Mesenchymal stem cell (in vitro differentiated cells and primary cell): ENCODE data around the gene INTS13.

Experiments used
- DNase-seq: peaks from one replicate; pipeline ENCODE4 v3.0.0-alpha.2; 2013
- H2AFZ ChIP-seq: one replicate; pipeline ENCODE4 v1.6.1; 2013; ENCODE audit warnings: low read depth, mild to moderate bottlenecking, control low read depth, inconsistent platforms, low read length, moderate library complexity
- H2AK5ac ChIP-seq: 2 replicates; pipeline ENCODE4 v1.6.1; 2013; ENCODE audit warnings: low read length, moderate library complexity, mild to moderate bottlenecking, inconsistent platforms; ENCODE audit not compliant: severe bottlenecking
- H2BK120ac ChIP-seq: one replicate; pipeline ENCODE4 v1.6.1; 2013; ENCODE audit warnings: low read depth, mild to moderate bottlenecking, inconsistent platforms, low read length, moderate library complexity
- H2BK12ac ChIP-seq, 2 experiments: one replicate each; pipeline ENCODE4 v1.6.1; 2013; ENCODE audit warnings: inconsistent platforms in 2 of 2, low read length in 2 of 2, mild to moderate bottlenecking in 2 of 2, moderate library complexity in 2 of 2, control low read depth in 1 of 2
- H2BK15ac ChIP-seq: one replicate; pipeline ENCODE4 v1.6.1; 2013; ENCODE audit warnings: mild to moderate bottlenecking, low read depth, inconsistent platforms; ENCODE audit not compliant: poor library complexity, severe bottlenecking
- H2BK5ac ChIP-seq: 2 replicates; pipeline ENCODE4 v1.6.1; 2013; ENCODE audit warnings: low read depth, mild to moderate bottlenecking, low read length, control low read depth, inconsistent platforms; ENCODE audit not compliant: poor library complexity, severe bottlenecking
- H3K14ac ChIP-seq, 2 experiments: one replicate each; pipeline ENCODE4 v1.6.1; 2013; ENCODE audit warnings: inconsistent platforms in 2 of 2, low read length in 2 of 2, control low read depth in 1 of 2, mild to moderate bottlenecking in 1 of 2, moderate library complexity in 1 of 2
- H3K18ac ChIP-seq, 2 experiments: one replicate each; pipeline ENCODE4 v1.6.1; 2013; ENCODE audit warnings: inconsistent platforms in 2 of 2, low read length in 2 of 2, control low read depth in 1 of 2, low read depth in 1 of 2, mild to moderate bottlenecking in 1 of 2
- H3K23ac ChIP-seq, 2 experiments: one replicate each; pipeline ENCODE4 v1.6.1; 2013; ENCODE audit warnings: inconsistent platforms in 2 of 2, low read length in 2 of 2, mild to moderate bottlenecking in 2 of 2, moderate library complexity in 2 of 2, control low read depth in 1 of 2
- H3K27ac ChIP-seq: 2 replicates; pipeline ENCODE4 v1.5.1; 2013; ENCODE audit warnings: mild to moderate bottlenecking, moderate library complexity, low read length, control low read depth, inconsistent platforms; ENCODE audit not compliant: poor library complexity, severe bottlenecking
- H3K27me3 ChIP-seq, 2 experiments: 2 replicates each; pipeline versions ENCODE4 v1.6.1 to v1.7.0; 2013; ENCODE audit warnings: low read length in 2 of 2, mild to moderate bottlenecking in 2 of 2, moderate library complexity in 2 of 2, control low read depth in 1 of 2, inconsistent platforms in 1 of 2; ENCODE audit not compliant: control insufficient read depth in 1 of 2, insufficient read depth in 1 of 2
- H3K36me3 ChIP-seq, 2 experiments: 2 replicates each; pipeline versions ENCODE4 v1.6.1 to v1.7.0; 2013; ENCODE audit warnings: low read length in 2 of 2, control low read depth in 1 of 2, inconsistent platforms in 1 of 2, low read depth in 1 of 2, mild to moderate bottlenecking in 1 of 2; ENCODE audit not compliant: insufficient read depth in 2 of 2, control insufficient read depth in 1 of 2
- H3K4ac ChIP-seq, 2 experiments: one replicate each; pipeline ENCODE4 v1.6.1; 2013; ENCODE audit warnings: inconsistent platforms in 2 of 2, low read length in 2 of 2, mild to moderate bottlenecking in 2 of 2, moderate library complexity in 2 of 2, control low read depth in 1 of 2, low read depth in 1 of 2
- H3K4me1 ChIP-seq: 2 replicates; pipeline ENCODE4 v1.6.1; 2013; ENCODE audit warnings: low read depth, low read length, control low read depth; ENCODE audit not compliant: control insufficient read depth, insufficient read depth
- H3K4me2 ChIP-seq: 2 replicates; pipeline ENCODE4 v1.6.1; 2013; ENCODE audit warnings: low read length, mild to moderate bottlenecking, inconsistent platforms; ENCODE audit not compliant: poor library complexity, severe bottlenecking
- H3K4me3 ChIP-seq, 2 experiments: 2 replicates each; pipeline versions ENCODE4 v1.5.1 to v1.7.0; 2013; ENCODE audit warnings: low read length in 2 of 2, mild to moderate bottlenecking in 2 of 2, control low read depth in 1 of 2, low read depth in 1 of 2; ENCODE audit not compliant: insufficient read depth in 1 of 2
- H3K79me1 ChIP-seq: replicated peaks from 2 replicates; pipeline ENCODE4 v1.6.1; 2013; ENCODE audit warnings: mild to moderate bottlenecking, control low read depth, low read length, inconsistent platforms; ENCODE audit not compliant: poor library complexity, severe bottlenecking
- H3K9ac ChIP-seq: 2 replicates; pipeline ENCODE4 v1.7.0; 2013; ENCODE audit warnings: mild to moderate bottlenecking, low read length, moderate library complexity
- H3K9me3 ChIP-seq: 2 replicates; pipeline ENCODE4 v1.7.0; 2013; ENCODE audit warnings: mild to moderate bottlenecking, low read length; ENCODE audit not compliant: control insufficient read depth
- H4K8ac ChIP-seq: one replicate; pipeline ENCODE4 v1.6.1; 2013; ENCODE audit warnings: inconsistent platforms, mild to moderate bottlenecking, low read length, moderate library complexity
- H4K91ac ChIP-seq: one replicate; pipeline ENCODE4 v1.6.1; 2013; ENCODE audit warnings: mild to moderate bottlenecking, low read length, inconsistent platforms
- WGBS: methylation state at CpG from one replicate; pipeline ENCODE4 v1.1.7; 2013; ENCODE audit warnings: mixed read lengths; 5-methylcytosine and 5-hydroxymethylcytosine counted together

INTS13 gene

GRCh38 chr12:26891704-26892103 is 46.1 kb downstream of the INTS13 start:
- Histone ChIP-seq H3K4ac (no peak overlapping the region), H4K91ac (no peak overlapping the region), H3K4me3 (no peak overlapping the region), H3K23ac (no peak overlapping the region), H3K27ac (no peak overlapping the region), H2BK120ac (no peak overlapping the region), H3K18ac (no peak overlapping the region), H3K14ac (no peak overlapping the region), H2BK5ac (no peak overlapping the region), H3K4me1 (no peaks in the 10 kb centered on the region), H3K4me2 (no peak overlapping the region), H2AK5ac (no peak overlapping the region), H2BK12ac (no peak overlapping the region), H3K27me3 (no peaks in the 10 kb centered on the region), H2AFZ (no peak overlapping the region), H3K9me3 (no peaks in the 10 kb centered on the region), H3K9ac (no peak overlapping the region), H4K8ac (no peak overlapping the region), H2BK15ac (no peak overlapping the region), H3K79me1 (no peaks in the 10 kb centered on the region), H3K36me3 (peaks cover 0 to 17% of the 10 kb centered on the region in 2 experiments)
- WGBS: 100% methylated on average over 1 of the region's 1 CpG
- no peak for DNase-seq

- Histone ChIP-seq H3K36me3 (peaks cover 0 to 12% of the 10 kb centered on the region in 2 experiments), H2AK5ac (no peak overlapping the region), H2AFZ (no peak overlapping the region), H3K79me1 (no peaks in the 10 kb centered on the region), H2BK15ac (no peak overlapping the region), H4K91ac (no peak overlapping the region), H2BK12ac (no peak overlapping the region), H3K27ac (no peak overlapping the region), H3K27me3 (no peaks in the 10 kb centered on the region), H2BK120ac (no peak overlapping the region), H3K9ac (no peak overlapping the region), H3K18ac (no peak overlapping the region), H2BK5ac (no peak overlapping the region), H3K4me1 (no peaks in the 10 kb centered on the region), H3K9me3 (no peaks in the 10 kb centered on the region), H3K4me2 (no peak overlapping the region), H4K8ac (no peak overlapping the region), H3K4ac (no peak overlapping the region), H3K4me3 (no peak overlapping the region), H3K23ac (no peak overlapping the region), H3K14ac (no peak overlapping the region)
- DNase-seq: no peak
- WGBS: 92% methylated on average over 5 of the region's 5 CpGs
Observed at GRCh38 chr12:26890784-26891183, 47.0 kb downstream of the INTS13 start.

GRCh38 chr12:26884765-26885576 is 52.8 kb downstream of the INTS13 start:
- peak; percentile 80 for DNase-seq
- H3K4me2 ChIP-seq: peak overlapping the region; percentile 46
- H2BK120ac ChIP-seq: no peak overlapping the region
- no peaks in the 10 kb centered on the region for H3K36me3 ChIP-seq
- H3K4me1 ChIP-seq: peaks cover 4% of the 10 kb centered on the region
- no peak overlapping the region for H3K14ac ChIP-seq
- H4K91ac ChIP-seq: peak overlapping the region; percentile 61
- peaks cover 5% of the 10 kb centered on the region for H3K9me3 ChIP-seq
- no peak overlapping the region for H2BK5ac ChIP-seq
- no peaks in the 10 kb centered on the region for H3K79me1 ChIP-seq
- no peak overlapping the region for H3K27ac ChIP-seq
- no peak overlapping the region for H3K4me3 ChIP-seq
- H3K27me3 ChIP-seq: peaks cover 0 to 22% of the 10 kb centered on the region in 2 experiments
- H2BK12ac ChIP-seq: no peak overlapping the region
- H3K9ac ChIP-seq: no peak overlapping the region
- H3K18ac ChIP-seq: no peak overlapping the region
- 20% methylated on average over 16 of the region's 16 CpGs for WGBS
- no peak overlapping the region for H2AK5ac ChIP-seq
- H3K23ac ChIP-seq: no peak overlapping the region
- no peak overlapping the region for H2BK15ac ChIP-seq
- H4K8ac ChIP-seq: peak overlapping the region; percentile 84
- H3K4ac ChIP-seq: no peak overlapping the region
- H2AFZ ChIP-seq: no peak overlapping the region

GRCh38 chr12:26880625-26881024 is 57.2 kb downstream of the INTS13 start:
- no peak overlapping the region for H2BK12ac ChIP-seq
- H3K9me3 ChIP-seq: peaks cover 5% of the 10 kb centered on the region
- no peak overlapping the region for H3K14ac ChIP-seq
- H2BK15ac ChIP-seq: no peak overlapping the region
- H3K9ac ChIP-seq: no peak overlapping the region
- no peak overlapping the region for H3K4me3 ChIP-seq
- H3K36me3 ChIP-seq: no peaks in the 10 kb centered on the region
- no peak overlapping the region for H3K23ac ChIP-seq
- H3K4ac ChIP-seq: no peak overlapping the region
- H3K79me1 ChIP-seq: no peaks in the 10 kb centered on the region
- no peak overlapping the region for H3K4me2 ChIP-seq
- no peak overlapping the region for H4K91ac ChIP-seq
- no peak for DNase-seq
- H3K27ac ChIP-seq: no peak overlapping the region
- no peak overlapping the region for H2AK5ac ChIP-seq
- no peak overlapping the region for H4K8ac ChIP-seq
- no peak overlapping the region for H2BK5ac ChIP-seq
- WGBS: 0% methylated on average over 1 of the region's 2 CpGs
- H3K4me1 ChIP-seq: peaks cover 4% of the 10 kb centered on the region
- no peak overlapping the region for H3K18ac ChIP-seq
- no peak overlapping the region for H2AFZ ChIP-seq
- peaks cover 0 to 22% of the 10 kb centered on the region in 2 experiments for H3K27me3 ChIP-seq
- no peak overlapping the region for H2BK120ac ChIP-seq
